Activated CD8-positive, alpha-beta memory T cell treated with anti-CD3 and anti-CD28 coated beads, Interleukin-2, amount 50 U/mL, for 48 hours (primary cell): ENCODE measurements around the gene EGR1.

Experiments
- DNase-seq: peaks from one replicate; pipeline ENCODE4 v3.0.0-alpha.2; 2020

Gene EGR1

GRCh38 chr5:138508958-138509357 lies 43.7 kb downstream of the EGR1 start:
- no peak for DNase-seq

- DNase-seq, result no peak
These were observed 48.7 kb downstream of the EGR1 start for GRCh38 chr5:138514021-138514420.

GRCh38 chr5:138515556-138516245 lies 50.4 kb downstream of the EGR1 start:
- no peak for DNase-seq

- DNase-seq, result no peak
These were observed 52.2 kb downstream of the EGR1 start for GRCh38 chr5:138517437-138517836.
